ENCODE measurements around the gene OSBPL2.

OSBPL2 gene

GRCh38 chr20:62248890-62249560 lies 10.7 kb downstream of the OSBPL2 start:
- Mint-ChIP-seq H3K4me3 (no peak overlapping the region), H3K9me3 (no peaks in the 10 kb centered on the region), H3K4me1 (peaks cover 42% of the 10 kb centered on the region), H3K27ac (no peak overlapping the region), H3K27me3 (no peaks in the 10 kb centered on the region), H3K36me3 (peaks cover 2% of the 10 kb centered on the region)

GRCh38 chr20:62252342-62252966 lies 14.1 kb downstream of the OSBPL2 start:
- no peak overlapping the region for H3K27ac Mint-ChIP-seq
- no peaks in the 10 kb centered on the region for H3K27me3 Mint-ChIP-seq
- no peak overlapping the region for H3K4me3 Mint-ChIP-seq

GRCh38 chr20:62253398-62253797 lies 15.1 kb downstream of the OSBPL2 start:
- Mint-ChIP-seq H3K4me1 (peaks cover 33% of the 10 kb centered on the region), H3K9me3 (no peaks in the 10 kb centered on the region), H3K27ac (no peak overlapping the region), H3K4me3 (no peak overlapping the region), H3K36me3 (peaks cover 7% of the 10 kb centered on the region), H3K27me3 (no peaks in the 10 kb centered on the region)

More at GRCh38 chr20:62252342-62252966, 14.1 kb downstream of the OSBPL2 start:
- peaks cover 34% of the 10 kb centered on the region for H3K4me1 Mint-ChIP-seq
- H3K9me3 Mint-ChIP-seq = no peaks in the 10 kb centered on the region
- H3K36me3 Mint-ChIP-seq = peaks cover 7% of the 10 kb centered on the region

- no peak overlapping the region for H3K27ac Mint-ChIP-seq
- H3K4me1 Mint-ChIP-seq = peaks cover 29% of the 10 kb centered on the region
- peaks cover 9% of the 10 kb centered on the region for H3K36me3 Mint-ChIP-seq
Measured at GRCh38 chr20:62254021-62254724, 15.9 kb downstream of the OSBPL2 start.

GRCh38 chr20:62255976-62256375 lies 17.7 kb downstream of the OSBPL2 start:
- Mint-ChIP-seq H3K9me3 (no peaks in the 10 kb centered on the region), H3K4me1 (peaks cover 21% of the 10 kb centered on the region), H3K27ac (no peak overlapping the region), H3K4me3 (no peak overlapping the region), H3K27me3 (no peaks in the 10 kb centered on the region), H3K36me3 (peaks cover 9% of the 10 kb centered on the region)

More at GRCh38 chr20:62254021-62254724, 15.9 kb downstream of the OSBPL2 start:
- no peak overlapping the region for H3K4me3 Mint-ChIP-seq
- H3K9me3 Mint-ChIP-seq = no peaks in the 10 kb centered on the region
- H3K27me3 Mint-ChIP-seq = no peaks in the 10 kb centered on the region

- no peak overlapping the region for H3K4me3 Mint-ChIP-seq
- no peak overlapping the region for H3K27ac Mint-ChIP-seq
Measured at GRCh38 chr20:62258499-62259293, 20.4 kb downstream of the OSBPL2 start.

GRCh38 chr20:62259294-62259565 lies 20.9 kb downstream of the OSBPL2 start:
- Mint-ChIP-seq H3K4me1 (peaks cover 12% of the 10 kb centered on the region), H3K27ac (no peak overlapping the region), H3K27me3 (no peaks in the 10 kb centered on the region), H3K36me3 (peaks cover 12% of the 10 kb centered on the region), H3K9me3 (no peaks in the 10 kb centered on the region), H3K4me3 (no peak overlapping the region)

More at GRCh38 chr20:62258499-62259293, 20.4 kb downstream of the OSBPL2 start:
- H3K36me3 Mint-ChIP-seq = peaks cover 12% of the 10 kb centered on the region
- no peaks in the 10 kb centered on the region for H3K27me3 Mint-ChIP-seq
- H3K4me1 Mint-ChIP-seq = peaks cover 16% of the 10 kb centered on the region
- no peaks in the 10 kb centered on the region for H3K9me3 Mint-ChIP-seq

GRCh38 chr20:62262064-62262463 lies 23.7 kb downstream of the OSBPL2 start:
- H3K27me3 Mint-ChIP-seq = no peaks in the 10 kb centered on the region
- peaks cover 17% of the 10 kb centered on the region for H3K36me3 Mint-ChIP-seq
- H3K27ac Mint-ChIP-seq = no peak overlapping the region
- no peaks in the 10 kb centered on the region for H3K9me3 Mint-ChIP-seq
- H3K4me1 Mint-ChIP-seq = no peaks in the 10 kb centered on the region
- no peak overlapping the region for H3K4me3 Mint-ChIP-seq

GRCh38 chr20:62263396-62263795 lies 25.1 kb downstream of the OSBPL2 start:
- Mint-ChIP-seq H3K36me3 (peaks cover 17% of the 10 kb centered on the region), H3K27me3 (no peaks in the 10 kb centered on the region), H3K9me3 (no peaks in the 10 kb centered on the region), H3K27ac (no peak overlapping the region), H3K4me1 (no peaks in the 10 kb centered on the region), H3K4me3 (no peak overlapping the region)

GRCh38 chr20:62265365-62265764 lies 27.0 kb downstream of the OSBPL2 start:
- Mint-ChIP-seq H3K36me3 (peaks cover 15% of the 10 kb centered on the region), H3K4me3 (no peak overlapping the region), H3K27me3 (no peaks in the 10 kb centered on the region), H3K4me1 (no peaks in the 10 kb centered on the region), H3K27ac (no peak overlapping the region), H3K9me3 (no peaks in the 10 kb centered on the region)

- no peaks in the 10 kb centered on the region for H3K9me3 Mint-ChIP-seq
- no peak overlapping the region for H3K4me3 Mint-ChIP-seq
- no peaks in the 10 kb centered on the region for H3K27me3 Mint-ChIP-seq
- no peak overlapping the region for H3K27ac Mint-ChIP-seq
- H3K36me3 Mint-ChIP-seq = peaks cover 15% of the 10 kb centered on the region
- no peaks in the 10 kb centered on the region for H3K4me1 Mint-ChIP-seq
Measured at GRCh38 chr20:62266340-62266739, 28.0 kb downstream of the OSBPL2 start.

GRCh38 chr20:62266851-62267250 lies 28.5 kb downstream of the OSBPL2 start:
- Mint-ChIP-seq H3K27ac (no peak overlapping the region), H3K36me3 (peaks cover 12% of the 10 kb centered on the region), H3K4me3 (no peak overlapping the region), H3K4me1 (no peaks in the 10 kb centered on the region), H3K9me3 (no peaks in the 10 kb centered on the region), H3K27me3 (no peaks in the 10 kb centered on the region)

GRCh38 chr20:62267543-62267942 lies 29.2 kb downstream of the OSBPL2 start:
- Mint-ChIP-seq H3K27ac (no peak overlapping the region), H3K36me3 (peaks cover 11% of the 10 kb centered on the region), H3K9me3 (no peaks in the 10 kb centered on the region), H3K27me3 (no peaks in the 10 kb centered on the region), H3K4me1 (no peaks in the 10 kb centered on the region), H3K4me3 (no peak overlapping the region)

- no peak overlapping the region for H3K4me3 Mint-ChIP-seq
- H3K36me3 Mint-ChIP-seq = peaks cover 10% of the 10 kb centered on the region
Measured at GRCh38 chr20:62268228-62268900, 30.0 kb downstream of the OSBPL2 start.

GRCh38 chr20:62269378-62269777 lies 31.1 kb downstream of the OSBPL2 start:
- no peak overlapping the region for H3K4me3 Mint-ChIP-seq
- H3K27ac Mint-ChIP-seq = no peak overlapping the region
- H3K36me3 Mint-ChIP-seq = peaks cover 10% of the 10 kb centered on the region
- H3K27me3 Mint-ChIP-seq = no peaks in the 10 kb centered on the region
- no peaks in the 10 kb centered on the region for H3K9me3 Mint-ChIP-seq
- H3K4me1 Mint-ChIP-seq = no peaks in the 10 kb centered on the region

More at GRCh38 chr20:62268228-62268900, 30.0 kb downstream of the OSBPL2 start:
- H3K4me1 Mint-ChIP-seq = no peaks in the 10 kb centered on the region
- H3K9me3 Mint-ChIP-seq = no peaks in the 10 kb centered on the region
- no peak overlapping the region for H3K27ac Mint-ChIP-seq
- H3K27me3 Mint-ChIP-seq = no peaks in the 10 kb centered on the region

Data from activated naive CD4-positive, alpha-beta T cell treated with anti-CD3 and anti-CD28 coated beads, Interleukin-2, amount 50 U/mL, for 24 hours (primary cell).